SU-DHL-6 (cell line): ENCODE data around the gene AGFG1.

Experiments
- H2AFZ ChIP-seq: fragments of 200-600 bp; sonication (generic); 2 replicates; pipeline ENCODE4 v1.6.1; 2014; ENCODE audit warnings: low read depth, mild to moderate bottlenecking, moderate library complexity, mixed read lengths, antibody characterized with exemption, low read length; ENCODE audit not compliant: severe bottlenecking
- H3F3A ChIP-seq: fragments of 200-600 bp; shearing (Covaris generic); 2 replicates; pipeline ENCODE4 v1.6.0; 2016; ENCODE audit warnings: antibody characterized with exemption, mild to moderate bottlenecking; ENCODE audit not compliant: insufficient read depth
- H3K27ac ChIP-seq: fragments of 200-600 bp; sonication (generic); 2 replicates; pipeline ENCODE4 v1.5.1; 2016; ENCODE audit warnings: low read depth, mild to moderate bottlenecking, low read length, moderate library complexity, mixed read lengths
- H3K27me3 ChIP-seq: fragments of 200-600 bp; sonication (generic), shearing (Covaris generic); 2 replicates; pipeline ENCODE4 v1.6.0; 2014; ENCODE audit warnings: mild to moderate bottlenecking, low read length
- H3K36me3 ChIP-seq: fragments of 200-600 bp; sonication (generic); 2 replicates; pipeline ENCODE4 v1.6.1; 2014; ENCODE audit warnings: mild to moderate bottlenecking, low read length, mixed read lengths
- H3K4me2 ChIP-seq: fragments of 300-600, 200-600 bp; shearing (Covaris generic), sonication (generic); 2 replicates; pipeline ENCODE4 v1.6.0; 2014; ENCODE audit warnings: low read length, low read depth, mild to moderate bottlenecking; ENCODE audit not compliant: poor library complexity, severe bottlenecking
- H3K4me3 ChIP-seq: fragments of 200-600 bp; sonication (generic); 2 replicates; pipeline ENCODE4 v1.5.1; 2014; ENCODE audit warnings: antibody characterized with exemption, low read length, mild to moderate bottlenecking, mixed read lengths; ENCODE audit not compliant: insufficient read depth, poor library complexity, severe bottlenecking
- H3K79me2 ChIP-seq: fragments of 200-600 bp; sonication (generic); 2 replicates; pipeline ENCODE4 v1.6.1; 2014; ENCODE audit warnings: mild to moderate bottlenecking, low read length, moderate library complexity; ENCODE audit not compliant: insufficient read depth
- H3K9ac ChIP-seq: fragments of 200-600 bp; sonication (generic); 2 replicates; pipeline ENCODE4 v1.7.0; 2014; ENCODE audit warnings: mild to moderate bottlenecking, low read length
- H3K9me2 ChIP-seq: fragments of 200-600 bp; sonication (generic); replicated peaks from 2 replicates; pipeline ENCODE4 v1.6.1; 2014; ENCODE audit warnings: low read length; ENCODE audit not compliant: insufficient read depth
- H3K9me3 ChIP-seq: fragments of 200-600 bp; sonication (generic); 2 replicates; pipeline ENCODE4 v1.6.1; 2014; ENCODE audit warnings: low read length, mixed read lengths; ENCODE audit not compliant: insufficient read depth
- H4K20me1 ChIP-seq: fragments of 200-600 bp; sonication (generic); 2 replicates; pipeline ENCODE4 v1.6.1; 2014; ENCODE audit warnings: low read depth, mild to moderate bottlenecking, antibody characterized with exemption, low read length, moderate library complexity, mixed read lengths
- EZH2phosphoT487 ChIP-seq: fragments of 200-600 bp; sonication (generic), shearing (Covaris generic); conservative IDR thresholded peaks from 2 replicates; pipeline ENCODE4 v1.6.1; 2018; ENCODE audit warnings: mild to moderate bottlenecking, antibody characterized with exemption, low read length, moderate library complexity, mixed read lengths
- TF ChIP-seq, protein P1 (sequence below): fragments of 200-600 bp; sonication (generic); IDR thresholded peaks from one replicate; pipeline ENCODE4 v1.5.1; 2017; ENCODE audit warnings: antibody characterized with exemption, mild to moderate bottlenecking, low read length, moderate library complexity; ENCODE audit not compliant: insufficient read depth, poor library complexity, severe bottlenecking

Gene AGFG1

DNA sequence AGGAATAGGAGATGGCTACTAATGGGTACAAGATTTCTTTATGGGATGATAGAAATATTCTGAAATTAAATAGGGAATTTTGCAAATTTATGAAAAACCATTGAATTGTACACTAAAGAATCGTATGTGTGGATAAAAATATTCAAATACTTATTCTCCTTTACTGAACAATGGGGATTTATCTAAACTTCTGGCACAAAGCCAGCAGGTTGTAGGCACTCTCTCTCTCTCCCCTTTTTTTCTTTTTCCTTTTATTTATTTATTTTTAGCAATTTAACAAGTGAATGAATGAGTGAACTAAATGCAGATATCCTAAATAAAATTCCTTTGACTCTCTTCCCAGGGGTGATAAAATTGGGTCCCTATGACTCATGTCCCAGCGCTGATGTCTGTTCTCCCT lies 104.9 kb downstream of the AGFG1 start:
- no peak overlapping the region for H2AFZ ChIP-seq
- H3K79me2 ChIP-seq, result no peaks in the 10 kb centered on the region
- no peak overlapping the region for H3K9ac ChIP-seq
- no peaks in the 10 kb centered on the region for H3K27me3 ChIP-seq
- H3K36me3 ChIP-seq, result no peaks in the 10 kb centered on the region
- H3K4me3 ChIP-seq, result no peak overlapping the region
- H3K27ac ChIP-seq, result no peak overlapping the region
- H3K4me2 ChIP-seq, result no peak overlapping the region
- no peak for TF ChIP-seq EZH2phosphoT487
- TF ChIP-seq, protein P1, sequence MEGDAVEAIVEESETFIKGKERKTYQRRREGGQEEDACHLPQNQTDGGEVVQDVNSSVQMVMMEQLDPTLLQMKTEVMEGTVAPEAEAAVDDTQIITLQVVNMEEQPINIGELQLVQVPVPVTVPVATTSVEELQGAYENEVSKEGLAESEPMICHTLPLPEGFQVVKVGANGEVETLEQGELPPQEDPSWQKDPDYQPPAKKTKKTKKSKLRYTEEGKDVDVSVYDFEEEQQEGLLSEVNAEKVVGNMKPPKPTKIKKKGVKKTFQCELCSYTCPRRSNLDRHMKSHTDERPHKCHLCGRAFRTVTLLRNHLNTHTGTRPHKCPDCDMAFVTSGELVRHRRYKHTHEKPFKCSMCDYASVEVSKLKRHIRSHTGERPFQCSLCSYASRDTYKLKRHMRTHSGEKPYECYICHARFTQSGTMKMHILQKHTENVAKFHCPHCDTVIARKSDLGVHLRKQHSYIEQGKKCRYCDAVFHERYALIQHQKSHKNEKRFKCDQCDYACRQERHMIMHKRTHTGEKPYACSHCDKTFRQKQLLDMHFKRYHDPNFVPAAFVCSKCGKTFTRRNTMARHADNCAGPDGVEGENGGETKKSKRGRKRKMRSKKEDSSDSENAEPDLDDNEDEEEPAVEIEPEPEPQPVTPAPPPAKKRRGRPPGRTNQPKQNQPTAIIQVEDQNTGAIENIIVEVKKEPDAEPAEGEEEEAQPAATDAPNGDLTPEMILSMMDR, result no peak
- no peaks in the 10 kb centered on the region for H4K20me1 ChIP-seq
- H3F3A ChIP-seq, result no peaks in the 10 kb centered on the region
- H3K9me2 ChIP-seq, result no peaks in the 10 kb centered on the region
- H3K9me3 ChIP-seq, result no peaks in the 10 kb centered on the region

- TF ChIP-seq EZH2phosphoT487, result no peak
- TF ChIP-seq, protein P1, result no peak
- Histone ChIP-seq H2AFZ (no peak overlapping the region), H3K9ac (no peak overlapping the region), H3K79me2 (no peaks in the 10 kb centered on the region), H3K4me3 (no peak overlapping the region), H3K36me3 (no peaks in the 10 kb centered on the region), H3F3A (no peaks in the 10 kb centered on the region), H4K20me1 (no peaks in the 10 kb centered on the region), H3K9me3 (no peaks in the 10 kb centered on the region), H3K4me2 (no peak overlapping the region), H3K9me2 (no peaks in the 10 kb centered on the region), H3K27me3 (no peaks in the 10 kb centered on the region), H3K27ac (no peak overlapping the region)
These were observed 105.6 kb downstream of the AGFG1 start for GRCh38 chr2:227577555-227577954.

- Histone ChIP-seq H3K27me3 (no peaks in the 10 kb centered on the region), H3F3A (no peaks in the 10 kb centered on the region), H3K36me3 (no peaks in the 10 kb centered on the region), H3K27ac (no peak overlapping the region), H3K79me2 (no peaks in the 10 kb centered on the region), H3K4me3 (no peak overlapping the region), H3K4me2 (no peak overlapping the region), H3K9ac (no peak overlapping the region), H2AFZ (no peak overlapping the region), H4K20me1 (no peaks in the 10 kb centered on the region), H3K9me2 (no peaks in the 10 kb centered on the region), H3K9me3 (no peaks in the 10 kb centered on the region)
- TF ChIP-seq, protein P1, result no peak
- no peak for TF ChIP-seq EZH2phosphoT487
These were observed 106.7 kb downstream of the AGFG1 start for GRCh38 chr2:227578642-227579041.
